RWPE2 (cell line): ENCODE data around the gene PIK3R5.

ENCODE experiments used
- ATAC-seq: fragments of 200-7000 bp; cut with Tn5 transposase; 3 replicates; pipeline ENCODE4 v1.9.1; 2021; ENCODE audit warnings: low read depth
- DNase-seq: peaks from one replicate; pipeline ENCODE4 v3.0.0-alpha.2; 2020; ENCODE audit warnings: low spot score
- H3K27ac ChIP-seq: fragments of 450-650 bp; 2 replicates; pipeline ENCODE4 v1.5.1; 2017; ENCODE audit warnings: mild to moderate bottlenecking; ENCODE audit not compliant: poor library complexity, severe bottlenecking
- H3K27me3 ChIP-seq: fragments of 250-450 bp; sonication (Bioruptor Pico); 2 replicates; pipeline ENCODE4 v1.5.1; 2021; ENCODE audit warnings: mild to moderate bottlenecking, moderate library complexity; ENCODE audit not compliant: insufficient read depth, poor library complexity, severe bottlenecking
- H3K36me3 ChIP-seq: fragments of 250-450 bp; sonication (Bioruptor Pico); 2 replicates; pipeline ENCODE4 v1.5.1; 2020; ENCODE audit warnings: low read depth, mild to moderate bottlenecking, moderate library complexity
- H3K4me1 ChIP-seq: fragments of 250-450 bp; sonication (Bioruptor Pico); 2 replicates; pipeline ENCODE4 v1.5.1; 2021; ENCODE audit warnings: mild to moderate bottlenecking, moderate library complexity; ENCODE audit not compliant: insufficient read depth, poor library complexity, severe bottlenecking
- H3K4me3 ChIP-seq: fragments of 250-450 bp; sonication (Bioruptor Pico); 2 replicates; pipeline ENCODE4 v1.5.1; 2021; ENCODE audit warnings: mild to moderate bottlenecking, moderate library complexity; ENCODE audit not compliant: severe bottlenecking
- H3K9me3 ChIP-seq: fragments of 250-450 bp; sonication (Bioruptor Pico); 2 replicates; pipeline ENCODE4 v1.5.1; 2021; ENCODE audit warnings: mild to moderate bottlenecking, moderate library complexity; ENCODE audit not compliant: severe bottlenecking
- TF ChIP-seq, protein P1 (sequence below): fragments of 450-650 bp; IDR thresholded peaks from one replicate; pipeline ENCODE4 v1.5.1; 2017; ENCODE audit warnings: mild to moderate bottlenecking, moderate library complexity; ENCODE audit not compliant: poor library complexity, severe bottlenecking

Gene PIK3R5

DNA sequence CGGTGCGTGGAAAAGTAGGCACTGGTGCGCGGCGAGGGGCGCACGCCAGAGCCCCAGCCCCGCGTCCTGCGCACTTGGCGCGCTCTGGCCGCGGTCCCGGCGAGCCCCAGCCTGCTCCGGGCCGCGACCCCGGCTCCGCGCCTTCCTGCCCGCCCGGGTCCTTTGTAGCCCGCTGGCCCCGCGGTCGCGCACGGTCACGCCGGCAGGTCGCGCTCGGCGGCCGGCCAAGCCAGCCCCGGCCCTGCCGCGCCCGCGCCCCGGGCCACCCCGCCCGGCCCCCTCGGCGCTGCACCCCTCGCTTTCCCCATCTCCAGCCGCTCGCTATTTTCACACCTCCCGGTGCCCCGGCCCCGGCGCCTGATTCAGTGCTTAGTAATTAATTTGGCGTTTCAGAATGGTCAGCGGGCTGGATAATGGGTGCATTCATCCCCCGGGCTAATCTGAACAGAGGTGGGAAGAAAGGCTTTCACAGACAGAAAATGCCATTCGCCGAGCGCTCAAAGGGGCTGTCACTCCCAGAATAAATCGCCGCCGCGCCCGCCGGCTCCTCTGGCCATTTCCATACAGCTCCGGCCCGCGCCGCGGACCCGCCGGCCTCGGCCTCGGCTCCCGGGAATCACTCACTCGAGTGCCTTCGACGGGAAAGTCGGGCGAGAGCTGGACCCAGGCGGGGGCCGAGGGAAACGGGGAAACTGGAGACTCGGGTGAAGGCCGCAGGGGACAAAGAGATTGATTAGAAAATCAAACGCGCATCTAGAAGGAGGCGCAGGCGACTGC, 38.0 kb upstream of the PIK3R5 start:
- peaks cover 21% of the 10 kb centered on the region for H3K27me3 ChIP-seq
- TF ChIP-seq, protein P1, sequence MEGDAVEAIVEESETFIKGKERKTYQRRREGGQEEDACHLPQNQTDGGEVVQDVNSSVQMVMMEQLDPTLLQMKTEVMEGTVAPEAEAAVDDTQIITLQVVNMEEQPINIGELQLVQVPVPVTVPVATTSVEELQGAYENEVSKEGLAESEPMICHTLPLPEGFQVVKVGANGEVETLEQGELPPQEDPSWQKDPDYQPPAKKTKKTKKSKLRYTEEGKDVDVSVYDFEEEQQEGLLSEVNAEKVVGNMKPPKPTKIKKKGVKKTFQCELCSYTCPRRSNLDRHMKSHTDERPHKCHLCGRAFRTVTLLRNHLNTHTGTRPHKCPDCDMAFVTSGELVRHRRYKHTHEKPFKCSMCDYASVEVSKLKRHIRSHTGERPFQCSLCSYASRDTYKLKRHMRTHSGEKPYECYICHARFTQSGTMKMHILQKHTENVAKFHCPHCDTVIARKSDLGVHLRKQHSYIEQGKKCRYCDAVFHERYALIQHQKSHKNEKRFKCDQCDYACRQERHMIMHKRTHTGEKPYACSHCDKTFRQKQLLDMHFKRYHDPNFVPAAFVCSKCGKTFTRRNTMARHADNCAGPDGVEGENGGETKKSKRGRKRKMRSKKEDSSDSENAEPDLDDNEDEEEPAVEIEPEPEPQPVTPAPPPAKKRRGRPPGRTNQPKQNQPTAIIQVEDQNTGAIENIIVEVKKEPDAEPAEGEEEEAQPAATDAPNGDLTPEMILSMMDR: no peak
- H3K4me1 ChIP-seq: no peaks in the 10 kb centered on the region
- no peak overlapping the region for H3K27ac ChIP-seq
- H3K9me3 ChIP-seq: no peaks in the 10 kb centered on the region
- DNase-seq: no peak
- peak overlapping the region; percentile 32 for H3K4me3 ChIP-seq
- ATAC-seq: no peak
- H3K36me3 ChIP-seq: no peaks in the 10 kb centered on the region

DNA sequence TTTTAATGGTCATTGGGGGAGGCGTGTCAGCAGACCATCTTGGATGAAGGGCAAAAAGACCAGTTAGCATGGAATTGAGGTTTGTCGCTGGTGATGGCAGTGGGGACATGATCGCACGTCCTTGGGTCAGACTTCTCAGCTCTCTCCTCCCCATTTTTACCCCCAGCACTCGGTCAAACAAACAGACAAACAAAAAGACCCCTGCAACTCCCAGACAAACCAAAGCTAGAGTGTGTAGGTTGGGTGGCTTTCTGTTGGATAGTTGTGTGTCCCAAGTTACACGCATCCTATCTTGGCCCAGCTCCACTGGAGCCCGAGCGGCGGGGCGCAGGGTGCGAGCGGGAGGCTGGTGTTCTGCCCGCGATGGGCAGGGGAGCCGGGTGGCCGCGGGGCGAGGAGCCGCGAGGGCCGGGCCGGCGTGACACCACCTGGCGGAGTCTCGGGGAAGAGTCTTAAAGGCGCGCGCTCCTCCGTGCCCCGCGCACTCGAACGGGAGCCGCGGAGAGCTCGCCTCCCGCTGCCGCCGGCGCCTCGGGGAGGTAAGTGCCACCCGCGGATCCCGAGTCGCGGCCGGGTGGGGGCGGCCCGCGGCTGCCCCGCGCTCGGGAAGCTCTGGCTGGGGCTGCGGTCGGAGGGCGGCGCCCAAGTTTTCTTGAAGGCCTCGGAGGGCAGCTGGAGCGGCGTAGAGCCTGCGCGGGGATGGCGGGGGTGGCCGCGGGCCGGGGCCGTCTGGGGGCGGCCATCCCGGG, 37.3 kb upstream of the PIK3R5 start:
- Histone ChIP-seq H3K27me3 (peaks cover 21% of the 10 kb centered on the region), H3K27ac (no peak overlapping the region), H3K36me3 (no peaks in the 10 kb centered on the region), H3K9me3 (no peaks in the 10 kb centered on the region), H3K4me3 (peak overlapping the region; percentile 32), H3K4me1 (no peaks in the 10 kb centered on the region)
- TF ChIP-seq, protein P1: peak; percentile 39
- DNase-seq: no peak
- peak; percentile 70 for ATAC-seq

DNA sequence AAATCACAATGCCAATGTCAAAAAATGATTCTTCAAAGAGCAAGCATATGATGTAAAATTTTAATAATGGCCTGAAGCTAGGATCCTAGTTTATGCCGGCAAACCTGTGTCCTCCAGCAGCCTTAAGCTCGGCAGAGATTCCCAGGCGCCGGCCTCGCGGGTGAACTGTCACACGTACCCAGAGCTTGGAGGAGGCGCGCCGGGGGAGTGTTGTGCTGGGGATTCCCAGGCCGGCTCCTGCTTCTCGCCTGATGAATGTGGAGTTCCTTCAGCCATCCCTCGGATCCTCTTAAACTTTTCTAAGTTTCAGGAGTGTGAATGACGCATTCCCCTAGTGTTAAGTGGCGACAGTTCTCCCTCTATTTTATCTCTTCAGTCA, 36.7 kb upstream of the PIK3R5 start:
- Histone ChIP-seq H3K4me1 (no peaks in the 10 kb centered on the region), H3K27me3 (peaks cover 21% of the 10 kb centered on the region), H3K36me3 (no peaks in the 10 kb centered on the region), H3K4me3 (no peak overlapping the region), H3K9me3 (no peaks in the 10 kb centered on the region), H3K27ac (no peak overlapping the region)
- TF ChIP-seq, protein P1: no peak
- no peak for ATAC-seq
- DNase-seq: no peak

DNA sequence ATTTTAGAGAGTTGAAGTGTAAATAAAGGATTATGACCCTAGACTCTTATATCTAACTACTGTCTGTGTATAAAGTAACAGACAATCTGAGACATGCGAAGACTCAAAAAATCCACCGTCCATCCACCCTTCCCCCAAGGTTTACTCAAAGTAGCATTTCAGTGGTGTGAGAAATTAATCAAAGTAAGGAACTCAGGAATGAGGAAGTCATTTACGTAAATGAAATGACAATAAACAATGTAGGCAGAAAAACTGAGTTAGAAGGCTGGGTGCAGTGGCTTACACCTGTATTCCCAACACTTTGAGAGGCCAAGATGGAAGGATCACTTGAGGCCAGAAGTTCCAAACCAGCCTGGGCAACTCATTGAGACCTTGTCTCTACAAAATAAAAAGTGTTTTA, 36.1 kb upstream of the PIK3R5 start:
- Histone ChIP-seq H3K27ac (no peak overlapping the region), H3K4me1 (no peaks in the 10 kb centered on the region), H3K36me3 (no peaks in the 10 kb centered on the region), H3K4me3 (no peak overlapping the region), H3K27me3 (peaks cover 21% of the 10 kb centered on the region), H3K9me3 (no peaks in the 10 kb centered on the region)
- DNase-seq: no peak
- no peak for ATAC-seq
- TF ChIP-seq, protein P1: no peak
